GM21381 (cell line): ENCODE results near the gene CAPZA1.

ENCODE experiments used
- ATAC-seq: cut with Tn5 transposase; IDR thresholded peaks from one replicate; pipeline ENCODE4 v1.9.1; 2021; ENCODE audit warnings: mild to moderate bottlenecking, moderate library complexity; ENCODE audit not compliant: unreplicated experiment

Gene CAPZA1

DNA sequence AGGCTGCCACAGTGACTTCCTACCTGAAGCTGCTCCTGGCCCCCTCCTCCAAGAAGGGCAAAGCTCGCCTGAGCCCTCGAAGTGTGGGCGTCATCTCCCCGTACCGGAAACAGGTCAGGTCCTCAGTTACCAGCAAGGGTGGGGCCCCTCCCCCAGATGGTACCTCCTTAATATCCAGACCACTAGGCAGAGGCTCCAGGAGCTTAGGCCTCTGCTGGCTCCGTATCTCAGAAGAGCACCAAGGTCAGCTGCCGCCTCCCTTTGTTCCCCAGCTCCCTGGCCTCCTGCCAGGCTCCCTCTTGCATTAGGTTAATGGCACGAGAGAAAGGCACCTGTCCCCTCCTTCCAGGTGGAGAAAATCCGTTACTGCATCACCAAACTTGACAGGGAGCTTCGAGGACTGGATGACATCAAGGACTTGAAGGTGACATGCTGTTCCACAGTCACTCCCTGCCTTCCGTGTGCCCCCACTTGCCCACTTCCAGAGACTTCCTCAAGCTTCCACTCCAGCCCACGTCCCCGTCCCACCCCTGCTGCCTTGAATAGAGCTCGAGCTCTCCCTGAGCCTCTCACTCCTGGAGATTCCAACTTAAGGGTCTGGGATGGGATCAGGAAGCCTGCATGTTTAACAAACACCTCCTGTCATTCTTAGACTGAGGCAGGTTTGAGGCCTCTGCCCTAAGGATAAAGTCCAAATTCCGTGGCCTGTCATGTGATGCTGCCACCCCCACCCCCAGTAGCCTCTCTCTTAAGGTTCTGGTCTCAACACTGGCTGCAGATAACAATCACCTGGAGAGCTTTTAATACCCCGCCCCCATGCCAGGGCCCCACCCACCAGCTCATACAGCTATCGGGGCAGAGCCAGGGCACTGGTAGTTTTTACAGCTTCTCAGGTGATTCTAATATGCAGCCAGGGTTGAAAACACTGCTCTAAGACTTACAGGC, 79.0 kb downstream of the CAPZA1 start:
- no peak for ATAC-seq

GRCh38 chr1:112699425-112700144, 80.0 kb downstream of the CAPZA1 start:
- no peak for ATAC-seq

GRCh38 chr1:112700290-112701226, 80.9 kb downstream of the CAPZA1 start:
- ATAC-seq, result peak; percentile 41

GRCh38 chr1:112701227-112702066, 81.8 kb downstream of the CAPZA1 start:
- no peak for ATAC-seq

DNA sequence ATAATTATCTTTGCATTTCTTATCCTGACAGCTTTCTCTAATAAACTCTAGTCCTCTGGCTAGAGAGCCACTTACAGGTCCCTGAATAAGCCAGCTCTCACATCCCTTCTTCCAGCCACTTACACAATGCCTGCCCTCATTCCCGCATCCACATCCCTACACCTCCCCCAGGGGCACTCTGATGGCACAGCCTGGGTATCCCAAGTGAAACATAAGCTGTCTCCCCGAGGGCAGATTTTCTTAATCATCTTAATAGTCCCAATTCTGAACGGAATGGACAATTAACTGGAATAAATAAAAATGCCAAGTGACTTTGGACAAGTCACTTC, 82.4 kb downstream of the CAPZA1 start:
- no peak for ATAC-seq

- no peak for ATAC-seq
These were observed 83.0 kb downstream of the CAPZA1 start for GRCh38 chr1:112702420-112703261.

DNA sequence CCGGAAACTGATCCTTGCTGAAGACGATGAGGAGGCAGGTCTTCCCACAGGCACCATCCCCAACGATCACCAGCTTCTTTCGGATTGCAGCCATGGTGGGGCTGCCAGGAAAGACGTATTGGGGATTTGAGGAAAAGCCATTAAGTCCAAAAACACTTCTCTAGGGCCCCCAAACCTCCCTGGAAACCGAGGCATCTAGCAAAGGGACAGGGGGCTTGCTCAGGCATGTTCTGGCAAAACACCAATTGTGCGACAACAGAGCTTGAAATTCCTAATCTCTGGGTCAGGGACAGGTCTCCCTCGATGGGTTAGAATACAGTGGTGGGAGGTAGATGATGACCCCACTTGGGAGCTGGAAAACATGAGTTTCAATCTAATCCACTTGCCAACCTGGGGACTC, 84.1 kb downstream of the CAPZA1 start:
- ATAC-seq, result no peak

DNA sequence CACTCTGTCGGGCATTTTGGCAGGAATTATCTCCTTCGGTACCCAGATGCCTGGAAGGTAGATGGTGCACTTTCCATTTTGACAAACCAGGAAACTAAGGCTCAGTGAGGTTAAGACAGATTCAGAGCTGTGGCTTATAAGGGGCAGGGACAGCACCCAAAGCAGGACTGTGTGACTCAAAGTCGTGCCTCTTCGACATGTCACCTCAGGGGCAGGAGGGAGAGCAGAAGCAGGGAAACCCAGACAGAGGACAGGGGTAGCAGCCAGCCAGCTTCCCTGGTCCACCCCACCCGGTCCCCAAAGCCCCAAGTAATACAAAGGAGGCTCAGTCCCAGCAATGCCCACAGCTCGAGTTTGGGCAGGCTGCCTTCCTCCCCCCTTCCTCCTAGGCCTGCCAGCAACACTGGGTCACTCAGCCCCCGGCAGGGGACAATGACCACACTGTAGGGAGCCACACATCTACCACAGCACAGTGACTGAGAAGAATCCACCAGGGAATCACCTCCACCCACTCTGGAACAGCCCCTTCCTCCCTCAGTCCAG, 84.8 kb downstream of the CAPZA1 start:
- no peak for ATAC-seq

- peak; percentile 57 for ATAC-seq
These were observed 85.4 kb downstream of the CAPZA1 start for GRCh38 chr1:112704934-112705627.

DNA sequence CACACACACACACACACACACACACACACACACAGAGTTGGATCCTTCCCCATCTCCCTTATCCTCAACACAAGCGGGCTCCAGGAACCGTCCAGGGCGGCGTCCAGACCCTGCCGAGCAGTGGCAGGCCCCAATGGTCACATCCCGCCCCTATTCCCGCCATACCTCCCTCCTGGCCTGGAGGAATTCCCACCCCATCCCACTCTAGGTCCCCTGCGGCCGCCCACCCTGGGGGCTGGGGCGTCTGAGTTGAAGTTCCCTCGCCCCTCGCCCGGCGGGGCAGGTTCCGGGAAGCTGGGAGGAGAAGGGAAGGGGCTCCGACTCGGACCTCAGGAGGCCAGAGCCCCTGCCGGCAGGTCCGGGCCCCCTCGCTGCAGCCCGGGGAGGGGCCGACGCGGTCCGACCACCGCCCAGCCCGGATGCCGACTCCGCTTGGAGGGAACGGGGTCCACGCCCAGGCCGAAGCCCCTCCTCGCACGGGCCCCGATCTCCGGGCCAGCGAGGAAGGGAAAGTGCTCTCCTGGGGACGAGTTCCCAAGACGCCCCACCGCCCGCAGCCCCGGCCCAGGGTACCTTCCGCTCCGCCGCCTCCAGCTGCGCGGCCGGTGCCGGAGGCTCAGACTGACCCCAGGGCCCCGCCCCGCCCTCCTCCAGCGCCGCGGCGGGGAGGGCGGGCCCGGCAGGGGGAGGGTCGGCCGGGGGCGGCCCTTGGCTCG, 87.0 kb downstream of the CAPZA1 start, which contains the start of gene RHOC:
Gene RHOC (minus strand): TSS at position 623 of the 716 bp plus-strand sequence. CDS start 3,328 bp downstream, outside the sequence.
- ATAC-seq, result peak; percentile 55

DNA sequence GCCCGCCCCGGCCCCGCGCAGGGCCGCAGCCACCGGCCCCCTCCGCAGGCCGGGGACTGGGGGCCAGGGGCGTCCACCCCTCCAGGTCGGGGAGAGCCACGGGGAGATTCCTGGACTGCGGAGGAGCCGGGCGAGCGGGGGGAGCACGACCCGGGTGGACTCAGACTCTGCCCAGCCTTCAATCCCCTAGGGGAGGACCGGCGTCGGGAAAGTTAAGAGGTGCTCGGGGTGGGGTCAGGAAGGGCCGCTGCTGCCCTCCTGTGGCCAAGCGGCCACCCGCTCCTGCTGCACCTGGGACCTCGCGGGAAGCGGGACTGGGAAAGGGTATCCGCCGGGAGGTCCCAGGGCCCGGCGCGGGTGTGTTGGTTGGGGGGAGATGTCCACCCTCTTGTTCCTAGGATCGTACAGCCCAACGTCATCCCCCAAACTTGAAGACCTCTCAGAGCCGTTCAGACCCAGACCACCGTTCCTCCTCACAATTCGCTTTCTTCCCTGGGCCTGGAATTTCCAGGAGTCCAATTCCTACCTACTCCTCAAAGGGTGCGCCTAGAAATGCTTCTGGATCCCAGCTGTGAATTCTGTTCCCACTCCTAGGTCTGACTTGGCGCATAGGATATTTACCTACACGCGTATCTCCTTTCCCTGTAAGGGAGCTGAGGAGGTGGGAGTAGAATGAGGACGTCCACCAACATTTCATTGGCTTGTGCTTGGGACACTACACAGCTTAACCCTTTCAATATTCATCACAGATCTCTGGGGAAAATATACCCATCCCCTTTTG, 87.8 kb downstream of the CAPZA1 start:
- ATAC-seq, result peak; percentile 63

DNA sequence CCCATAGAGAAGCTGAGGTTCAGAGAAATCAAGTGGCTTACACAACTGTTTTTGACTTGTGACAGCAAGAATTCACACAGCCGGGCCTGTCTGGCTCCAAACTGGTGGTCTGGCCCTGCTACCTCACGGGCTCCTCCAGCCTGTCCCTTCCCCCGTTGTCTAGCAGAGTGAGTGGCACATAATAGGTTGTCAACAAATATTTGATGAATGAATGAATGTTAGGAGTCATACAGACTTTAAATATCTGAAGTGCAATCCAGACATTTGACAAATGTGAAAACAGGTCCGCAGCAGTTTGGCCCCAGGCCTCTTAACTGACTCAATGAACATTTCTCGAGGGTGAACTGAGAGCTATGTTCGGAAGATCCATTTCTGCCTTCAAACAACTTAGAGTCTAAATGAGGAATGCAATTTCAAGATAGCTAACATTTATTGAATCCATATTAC, 88.4 kb downstream of the CAPZA1 start:
- ATAC-seq, result no peak

DNA sequence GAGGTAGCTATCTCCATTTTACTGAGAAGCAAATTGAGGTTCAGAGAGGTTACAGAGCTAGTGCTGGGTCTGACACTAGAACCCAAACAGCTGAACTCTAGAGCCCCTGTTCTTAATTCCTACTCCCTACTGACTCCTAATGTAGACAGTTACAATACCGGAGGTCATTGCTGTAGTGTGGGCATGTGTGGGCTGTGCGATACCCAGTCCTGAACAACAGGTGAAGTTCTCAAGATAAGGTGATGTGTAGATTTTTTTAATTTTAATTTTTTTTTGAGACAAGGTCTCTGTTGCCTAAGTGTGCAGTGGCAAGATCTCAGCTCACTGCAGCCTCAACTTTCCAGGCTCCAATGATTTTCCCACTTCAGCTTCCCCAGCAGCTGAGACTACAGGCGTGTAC, 88.9 kb downstream of the CAPZA1 start:
- no peak for ATAC-seq

DNA sequence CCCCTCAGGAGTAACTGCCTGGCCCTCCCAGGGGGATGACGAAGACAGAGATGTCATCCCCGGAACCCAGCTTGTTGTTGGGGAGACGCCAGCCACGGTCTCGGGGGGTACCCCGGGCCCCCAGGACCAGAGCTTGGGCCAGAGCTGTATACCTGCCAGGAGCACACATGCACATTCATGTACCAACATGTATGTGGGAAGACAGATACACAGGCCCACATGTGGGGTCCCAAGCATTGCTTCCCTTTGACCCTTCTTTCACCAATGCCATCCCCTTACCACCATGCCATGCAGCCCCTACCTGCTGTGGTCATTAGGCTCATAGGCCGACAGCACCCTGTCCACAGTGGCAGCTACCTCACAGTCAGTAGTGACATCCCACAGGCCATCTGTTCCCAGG, 90.5 kb downstream of the CAPZA1 start:
- no peak for ATAC-seq

DNA sequence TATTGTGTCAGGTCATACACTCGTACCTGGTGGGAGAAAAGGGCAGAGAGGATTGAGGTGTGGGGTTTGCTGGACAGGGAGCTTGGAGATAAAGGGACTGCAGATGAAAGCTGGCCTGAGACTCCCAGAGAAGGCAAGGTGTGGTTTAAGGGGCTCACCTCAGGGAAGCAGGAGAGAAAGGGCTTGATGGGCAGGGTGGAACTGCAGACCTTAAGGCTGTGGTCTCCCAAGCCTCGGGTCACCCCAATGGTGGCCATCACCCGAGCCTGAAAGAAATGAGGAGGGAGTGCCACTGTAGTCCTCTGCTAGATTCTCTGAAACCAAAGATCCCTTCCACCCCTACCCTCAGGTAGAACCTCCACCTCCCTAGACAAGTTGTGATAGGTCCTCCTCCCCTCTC, 91.0 kb downstream of the CAPZA1 start:
- ATAC-seq, result no peak

GRCh38 chr1:112711041-112711440, 91.4 kb downstream of the CAPZA1 start:
- ATAC-seq, result no peak

- no peak for ATAC-seq
These were observed 92.0 kb downstream of the CAPZA1 start for GRCh38 chr1:112711670-112712069.
